Motor neuron (in vitro differentiated cells): ENCODE results near the gene DNAH7. TPM values are rescaled to one million over a fixed set of nuclear protein-coding genes. Genes with fewer than 3 reads are reported as not detected.
A peak's percentile ranks its signal among the peaks of the same experiment; 100 is the strongest.
"Not testable (repeated sequence)": the region's sequence is repeated elsewhere in the genome, so short reads cannot be mapped to it uniquely, and the experiment has no call there.

Experiments
- ATAC-seq, 8 experiments: fragments of 200-7000 bp; cut with Tn5 transposase; replicated peaks in 6 of 8; 2 replicates each; pipeline ENCODE4 v1.8.0; 2021; ENCODE audit warnings: mild to moderate bottlenecking in 8 of 8, moderate library complexity in 8 of 8
- H3K27ac ChIP-seq, 2 donors: fragments of 250-450 bp; sonication (Bioruptor Pico); 2 replicates each; pipeline ENCODE4 v1.9.0; 2021; ENCODE audit warnings: antibody characterized with exemption in 2 of 2, mild to moderate bottlenecking in 2 of 2, moderate library complexity in 1 of 2
- H3K4me1 ChIP-seq, 2 donors: fragments of 250-450 bp; sonication (Bioruptor Pico); replicated peaks in 1 of 2; 2 replicates each; pipeline ENCODE4 v1.6.1; 2021; ENCODE audit warnings: antibody characterized with exemption in 2 of 2, mild to moderate bottlenecking in 2 of 2, moderate library complexity in 1 of 2
- H3K4me3 ChIP-seq, 5 donors: fragments of 250-450 bp; sonication (Bioruptor Pico); 2 replicates each; pipeline ENCODE4 v1.9.0; 2021; ENCODE audit warnings: antibody characterized with exemption in 5 of 5, mild to moderate bottlenecking in 5 of 5, moderate library complexity in 4 of 5
- WGBS, 10 experiments: fragments of 450-650 bp; shearing (Covaris generic); methylation state at CpG; one replicate each; pipeline ENCODE4 v1.0.0; 2022; 5-methylcytosine and 5-hydroxymethylcytosine counted together
- in situ Hi-C, 9 experiments: fragments of 400-800 bp; cut with MboI; loops; one replicate each; pipeline ENCODE4 v1.15.0; 2021; ENCODE audit warnings: low sequenced_read_pairs in 9 of 9, low pct_unique_long_range_greater_than_20kb in 2 of 9; ENCODE audit not compliant: unreplicated experiment in 9 of 9
- total RNA-seq, 8 experiments: library from RNA; unstranded; fragments of 300-600 nt; gene quantifications; 2 replicates each; pipeline versions ENCODE4 v1.2.3 to v1.2.4, GENCODE V29; 2022

Gene DNAH7
- total RNA-seq, 8 experiments from 2014 or later: 0.36 to 15.3 (median 1.5) TPM

DNA sequence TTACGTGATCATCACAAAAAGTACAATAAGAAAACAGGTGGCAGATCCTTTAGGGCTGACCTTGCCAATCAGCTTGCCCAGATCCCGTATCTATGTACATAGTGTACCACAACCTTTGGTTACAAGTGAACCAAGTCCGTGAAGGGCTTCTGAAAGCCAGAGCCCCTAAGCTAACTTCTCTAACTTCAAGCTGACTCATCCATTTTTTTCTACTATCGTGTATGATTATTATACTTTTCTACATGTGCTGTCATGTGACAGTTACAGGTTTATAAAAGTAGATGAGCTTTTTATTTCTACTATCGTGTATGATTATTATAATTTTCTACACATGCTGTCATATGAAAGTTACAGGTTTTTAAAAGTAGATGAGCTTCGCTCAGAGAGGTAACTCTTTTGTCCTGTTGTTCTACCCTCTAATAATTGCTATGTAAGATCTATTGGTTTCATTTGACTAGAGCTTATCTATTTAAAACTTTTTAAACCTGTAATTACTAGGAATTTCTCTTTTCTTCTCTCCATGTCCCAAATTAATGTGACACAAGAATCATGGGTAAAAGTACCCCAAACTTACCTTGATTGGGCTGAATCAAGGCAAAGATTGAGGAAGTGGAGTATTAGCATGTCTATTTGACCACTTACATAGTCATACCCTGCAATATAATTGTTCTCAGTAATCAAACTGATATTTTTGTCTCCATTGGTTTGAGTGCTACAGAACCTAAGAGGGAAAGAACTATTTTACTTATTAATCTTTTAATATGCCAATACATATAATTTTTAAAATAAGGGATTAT lies 29.4 kb upstream of the DNAH7 start:
- no peak overlapping the region for H3K27ac ChIP-seq
- H3K4me1 ChIP-seq: peaks cover 5 to 10% of the 10 kb centered on the region in 2 donors
- H3K4me3 ChIP-seq: no peak overlapping the region
- WGBS, 10 experiments: 55 to 98% (median 85%) methylated on average over 2 to 6 of the region's 6 CpGs
- ATAC-seq: no peak
- in situ Hi-C loops: loop anchor here in 2 of 9 experiments (25.0 kb wide), 1 partner anchor 189 kb away; no protein-coding TSS in a partner anchor

DNA sequence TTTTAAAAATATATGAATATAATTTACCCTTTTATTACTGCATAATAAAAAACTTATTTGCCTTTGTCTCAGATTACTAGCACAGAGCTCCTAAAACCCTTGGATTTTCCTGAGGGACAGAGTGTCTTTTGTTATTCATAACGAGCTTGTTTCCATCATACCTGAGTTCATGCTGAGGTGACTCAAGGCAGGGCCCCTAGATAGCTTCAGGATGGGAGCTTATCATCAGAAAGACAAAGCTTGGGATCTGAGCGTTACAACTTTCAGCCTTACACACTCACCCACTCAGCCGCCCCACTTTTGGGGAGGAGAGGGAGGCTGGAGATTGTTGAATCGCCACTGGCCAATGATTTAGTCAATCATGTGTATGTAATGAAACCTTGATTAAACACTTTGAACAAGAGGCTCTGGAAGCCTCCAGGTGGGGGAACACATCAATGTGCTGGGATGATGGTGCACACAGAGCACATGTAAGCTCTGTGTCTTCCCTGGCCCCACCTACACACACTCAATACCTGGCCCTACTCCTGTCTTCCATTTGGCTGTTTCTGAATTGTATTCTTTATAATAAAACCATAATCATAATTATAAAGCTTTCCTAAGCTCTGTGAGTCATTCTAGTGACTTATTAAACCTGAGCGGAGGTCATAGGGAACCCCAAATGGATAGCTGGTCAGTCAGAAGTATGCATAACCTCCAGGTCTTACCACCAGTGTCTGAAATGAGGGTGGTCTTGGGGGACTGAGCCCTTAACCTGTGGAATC lies 28.5 kb upstream of the DNAH7 start:
- H3K4me1 ChIP-seq: peaks cover 5 to 10% of the 10 kb centered on the region in 2 donors
- WGBS, 10 experiments: 13 to 90% (median 51%) methylated on average over 1 to 5 of the region's 5 CpGs
- no peak for ATAC-seq
- H3K27ac ChIP-seq: no peak overlapping the region
- in situ Hi-C loops: loop anchor here in 2 of 9 experiments (25.0 kb wide), 1 partner anchor 190 kb away; no protein-coding TSS in a partner anchor
- no peak overlapping the region for H3K4me3 ChIP-seq

DNA sequence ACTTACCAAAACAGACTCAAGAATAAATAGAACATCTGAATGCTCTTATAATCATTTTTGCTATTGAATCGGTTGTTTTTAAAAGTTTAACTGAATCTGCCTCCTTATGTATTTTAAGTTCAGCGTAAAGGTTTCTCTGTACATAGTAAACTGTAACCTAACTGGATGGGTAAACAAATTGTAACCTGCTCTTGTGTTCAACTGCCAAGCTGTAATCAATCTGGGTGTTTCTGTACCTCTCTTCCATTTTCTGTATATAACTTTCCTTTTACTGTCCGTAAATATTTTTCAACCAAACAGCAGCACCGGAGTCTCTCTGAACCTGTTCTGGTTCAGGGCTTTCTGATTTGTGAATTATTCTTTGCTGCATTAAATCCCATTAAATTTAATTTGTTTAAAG lies 27.6 kb upstream of the DNAH7 start:
- no peak for ATAC-seq
- peaks cover 5 to 6% of the 10 kb centered on the region in 2 donors for H3K4me1 ChIP-seq
- WGBS, 10 experiments: 78 to 98% (median 87%) methylated on average over 2 to 4 of the region's 4 CpGs
- H3K4me3 ChIP-seq: no peak overlapping the region
- no peak overlapping the region for H3K27ac ChIP-seq
- in situ Hi-C loops: loop anchor here in 2 of 9 experiments (25.0 kb wide), 1 partner anchor 191 kb away; no protein-coding TSS in a partner anchor

DNA sequence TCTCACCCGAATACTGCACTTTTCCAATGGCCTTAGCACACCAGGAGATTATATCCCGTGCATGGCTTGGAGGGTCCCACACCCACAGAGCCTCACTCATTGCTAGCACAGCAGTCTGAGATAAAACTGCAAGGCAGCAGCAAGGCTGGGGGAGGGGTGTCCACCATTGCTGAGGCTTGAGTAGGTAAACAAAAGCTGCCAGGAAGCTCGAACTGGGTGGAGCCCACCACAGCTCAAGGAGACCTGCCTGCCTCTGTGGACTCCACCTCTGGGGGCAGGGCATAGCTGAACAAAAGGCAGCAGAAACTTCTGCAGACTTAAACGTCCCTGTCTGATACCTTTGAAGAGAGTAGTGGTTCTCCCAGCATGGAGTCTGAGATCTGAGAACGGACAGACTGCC lies 20.8 kb upstream of the DNAH7 start:
- WGBS, 10 experiments: 40 to 100% (median 92%) methylated on average over 1 to 2 of the region's 5 CpGs; no CpG with 5 or more reads in 7 of the 10 experiments
- not testable (repeated sequence) for H3K4me3 ChIP-seq, H3K4me1 ChIP-seq, ATAC-seq, H3K27ac ChIP-seq
- in situ Hi-C loops: loop anchor here in 2 of 9 experiments (25.0 kb wide), 1 partner anchor 198 kb away; no protein-coding TSS in a partner anchor

DNA sequence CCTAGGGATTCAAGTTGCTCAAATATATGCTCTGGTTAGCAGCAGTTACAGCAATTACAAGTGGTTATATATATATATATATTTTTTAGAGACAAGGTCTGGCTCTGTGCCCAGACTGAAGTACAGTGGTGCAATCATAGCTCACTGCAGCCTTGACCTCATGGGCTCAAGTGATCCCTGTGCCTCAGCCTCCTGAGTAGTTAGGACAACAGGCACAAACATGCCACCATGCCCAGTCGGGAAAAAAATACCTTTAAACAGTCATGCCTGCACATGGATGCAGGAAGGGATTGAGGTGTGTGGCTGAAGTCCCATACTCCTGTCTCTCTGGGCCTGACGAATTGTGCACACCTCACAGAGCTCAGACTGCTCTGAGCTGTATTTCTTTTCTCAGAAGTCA lies 19.6 kb upstream of the DNAH7 start:
- 43 to 93% (median 73%) methylated on average over 1 to 2 of the region's 2 CpGs; no CpG with 5 or more reads in 4 of the 10 experiments for WGBS, 10 experiments
- in situ Hi-C loops: loop anchor here in 2 of 9 experiments (25.0 kb wide), 1 partner anchor 199 kb away; no protein-coding TSS in a partner anchor
- Histone ChIP-seq H3K4me3 (no peak overlapping the region), H3K27ac (no peak overlapping the region), H3K4me1 (no peaks in the 10 kb centered on the region)
- ATAC-seq: no peak

DNA sequence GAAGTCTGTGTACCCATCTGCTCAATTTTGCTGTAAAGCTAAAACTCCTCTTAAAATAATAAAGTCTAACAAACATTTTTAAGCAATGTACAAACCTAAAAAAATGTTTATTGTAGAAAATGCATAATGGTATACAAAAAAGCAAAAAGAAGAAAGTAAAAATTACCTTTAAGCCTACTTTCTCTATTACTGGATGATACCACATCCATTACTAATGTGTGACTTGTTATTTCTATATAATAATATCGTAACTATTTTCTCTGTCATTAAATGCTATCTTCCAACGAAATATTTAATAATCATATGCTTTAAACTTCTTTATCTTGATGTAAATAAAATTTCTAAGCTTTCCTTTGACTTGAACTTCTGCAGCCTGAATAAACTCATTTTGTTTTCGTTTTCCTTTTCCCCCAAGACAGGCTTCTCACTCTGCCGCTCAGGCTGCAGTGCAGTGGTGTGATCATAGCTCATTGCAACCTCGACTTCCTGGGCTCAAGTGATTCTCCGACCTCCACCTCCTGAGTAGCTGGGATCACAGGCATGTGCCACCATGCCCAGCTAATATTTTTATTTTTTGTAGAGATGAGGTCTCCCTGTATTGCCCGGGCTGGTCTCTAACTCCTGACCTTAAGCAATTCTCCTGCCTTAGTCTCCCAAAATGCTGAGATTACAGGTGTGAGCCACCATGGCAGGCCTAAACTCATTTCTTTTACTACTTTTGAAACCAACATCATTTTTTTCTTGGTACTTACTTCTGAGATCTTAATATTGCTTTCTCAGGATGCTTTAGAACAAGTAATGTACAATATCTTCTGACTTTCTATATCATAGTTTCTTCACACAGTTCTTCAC lies 18.1 kb upstream of the DNAH7 start:
- Histone ChIP-seq H3K27ac (no peak overlapping the region), H3K4me3 (no peak overlapping the region), H3K4me1 (no peaks in the 10 kb centered on the region)
- no peak for ATAC-seq
- in situ Hi-C loops: loop anchor here in 2 of 9 experiments (25.0 kb wide), 1 partner anchor 201 kb away; no protein-coding TSS in a partner anchor
- WGBS, 10 experiments: 28 to 82% (median 68%) methylated on average over 2 to 7 of the region's 7 CpGs

DNA sequence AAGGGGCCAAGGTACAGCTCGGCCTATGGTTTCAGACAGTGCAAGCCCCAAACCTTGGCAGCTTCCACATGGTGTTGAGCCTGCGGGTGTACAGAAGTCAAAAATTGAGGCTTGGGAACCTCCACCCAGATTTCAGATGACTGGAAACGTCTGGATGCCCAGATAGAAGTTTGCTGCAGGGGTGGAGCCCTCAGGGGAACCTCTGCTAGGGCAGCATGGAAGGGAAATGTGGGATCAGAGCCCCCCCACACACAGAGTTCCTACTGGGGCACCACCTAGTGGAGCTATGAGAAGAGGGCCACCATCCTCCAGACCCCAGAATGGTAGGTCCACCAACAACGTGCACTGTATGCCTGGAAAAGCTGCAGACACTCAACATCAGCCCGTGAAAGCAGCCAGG lies 15.0 kb upstream of the DNAH7 start:
- Histone ChIP-seq H3K4me3 (no peak overlapping the region), H3K4me1 (no peaks in the 10 kb centered on the region), H3K27ac (no peak overlapping the region)
- no peak for ATAC-seq
- in situ Hi-C loops: loop anchor here in 2 of 9 experiments (25.0 kb wide), 1 partner anchor 204 kb away; no protein-coding TSS in a partner anchor
- WGBS, 10 experiments: 50 to 100% (median 79%) methylated on average over 1 to 3 of the region's 5 CpGs; no CpG with 5 or more reads in 6 of the 10 experiments

DNA sequence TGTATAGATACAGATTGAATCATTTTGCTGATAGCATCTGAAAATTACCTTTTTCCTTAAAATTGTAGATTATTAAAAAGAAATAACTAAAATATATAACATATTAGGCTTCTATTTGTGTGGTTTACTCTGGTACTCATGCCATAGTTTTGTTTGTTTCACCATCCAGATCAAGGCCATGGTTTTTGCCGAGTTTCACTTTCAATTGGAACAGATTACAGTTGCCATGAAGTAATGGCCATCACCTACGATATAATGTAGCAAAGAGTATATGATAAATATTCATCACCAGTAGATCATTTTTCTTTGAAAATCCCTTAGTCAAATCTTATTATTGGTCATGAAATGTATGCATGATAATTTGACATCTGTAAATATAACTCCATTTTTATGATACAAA lies 11.9 kb upstream of the DNAH7 start:
- in situ Hi-C loops: loop anchor here in 2 of 9 experiments (25.0 kb wide), 1 partner anchor 207 kb away; no protein-coding TSS in a partner anchor
- WGBS, 10 experiments: 50 to 100% (median 84%) methylated on average over 1 to 2 of the region's 2 CpGs; no CpG with 5 or more reads in 2 of the 10 experiments
- no peaks in the 10 kb centered on the region for H3K4me1 ChIP-seq
- H3K4me3 ChIP-seq: no peak overlapping the region
- H3K27ac ChIP-seq: no peak overlapping the region
- ATAC-seq: no peak

DNA sequence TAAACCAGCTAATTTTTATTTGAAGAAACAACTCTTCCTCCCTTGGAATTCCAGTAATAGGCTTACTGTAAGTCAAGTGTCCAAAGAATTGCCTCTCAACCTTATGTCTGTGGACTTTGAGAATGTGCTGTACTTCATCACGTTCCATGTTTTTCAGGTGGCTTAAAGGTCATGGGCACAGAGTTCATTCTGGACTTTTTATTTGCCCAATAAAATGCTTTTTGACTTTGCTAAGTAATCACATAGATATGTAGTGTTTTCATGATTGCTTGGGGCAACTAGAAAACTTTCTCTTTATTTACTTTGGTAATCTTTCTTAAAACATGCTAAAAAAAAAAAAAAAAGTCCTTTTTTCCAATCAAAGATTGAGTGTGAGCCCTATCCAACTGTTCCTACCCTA lies 10.4 kb upstream of the DNAH7 start:
- H3K27ac ChIP-seq: no peak overlapping the region
- no peak overlapping the region for H3K4me3 ChIP-seq
- H3K4me1 ChIP-seq: no peaks in the 10 kb centered on the region
- no peak for ATAC-seq
- WGBS, 10 experiments: 60 to 100% (median 100%) methylated on average over 1 of the region's 1 CpG; no CpG with 5 or more reads in 3 of the 10 experiments
- in situ Hi-C loops: loop anchor here in 3 of 9 experiments (10.0 to 25.0 kb wide), 2 partner anchors 196 to 208 kb away; no protein-coding TSS in a partner anchor

DNA sequence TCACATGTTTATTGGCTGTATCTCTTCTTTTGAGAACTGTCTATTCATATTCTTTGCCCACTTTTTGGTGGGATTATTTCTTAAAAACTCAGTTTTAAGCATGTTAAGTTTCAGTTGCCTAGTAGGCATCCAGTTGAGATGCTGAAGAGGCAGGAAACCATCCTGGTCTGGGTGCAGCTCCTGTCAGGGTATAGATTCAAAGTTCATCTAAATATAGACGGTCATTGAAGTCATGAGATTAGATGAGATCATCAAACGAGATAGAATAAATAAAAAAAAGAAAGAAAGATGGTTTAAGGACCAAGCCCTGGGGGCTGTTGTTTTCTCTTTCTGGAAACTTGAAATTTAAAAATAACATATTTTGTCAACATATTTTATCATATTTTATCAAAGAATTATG lies 9.2 kb upstream of the DNAH7 start:
- Histone ChIP-seq H3K4me3 (no peak overlapping the region), H3K4me1 (no peaks in the 10 kb centered on the region), H3K27ac (no peak overlapping the region)
- 0 to 100% (median 44%) methylated on average over 1 to 2 of the region's 2 CpGs; no CpG with 5 or more reads in 2 of the 10 experiments for WGBS, 10 experiments
- in situ Hi-C loops: loop anchor here in 3 of 9 experiments (10.0 to 25.0 kb wide), 2 partner anchors 197 to 209 kb away; no protein-coding TSS in a partner anchor
- peak; percentile 16 to 81 (median 44) for ATAC-seq

DNA sequence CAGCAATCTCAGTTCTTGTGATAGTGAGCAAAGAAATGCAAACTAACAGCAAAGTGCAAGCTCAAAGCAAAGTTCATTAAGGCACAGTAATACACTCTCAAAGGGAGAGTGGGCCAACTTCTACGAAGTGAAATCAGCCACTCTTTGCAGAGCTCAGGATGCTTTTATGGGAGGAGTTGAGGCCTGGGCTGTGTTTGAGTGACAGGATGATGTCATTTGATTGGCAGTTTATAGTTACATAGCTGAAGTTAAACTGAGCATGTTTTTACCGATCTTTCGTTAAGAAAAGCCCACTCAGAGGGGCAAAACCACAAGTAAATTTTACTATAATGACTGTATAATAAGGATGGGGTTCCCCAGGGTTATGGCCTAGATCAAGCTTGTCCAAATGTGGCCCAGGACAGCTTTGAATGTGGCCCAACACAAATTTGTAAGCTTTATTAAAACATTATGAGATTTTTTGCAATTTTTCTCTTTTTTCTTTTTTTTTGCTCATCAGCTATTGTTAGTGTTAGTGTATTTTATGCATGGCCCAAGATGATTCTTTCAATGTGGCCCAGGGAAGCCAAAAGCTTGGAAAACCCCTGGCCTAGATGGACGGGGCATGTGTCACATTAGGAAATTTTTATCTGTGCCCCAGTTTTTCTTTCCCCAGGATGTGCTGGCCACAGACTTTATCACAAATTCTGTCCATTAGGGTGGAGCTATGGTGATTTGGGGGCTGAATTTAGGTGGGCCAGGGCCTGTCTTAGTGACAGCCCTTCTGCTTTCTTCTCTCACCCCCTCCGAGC lies 8.3 kb upstream of the DNAH7 start:
- in situ Hi-C loops: loop anchor here in 3 of 9 experiments (10.0 to 25.0 kb wide), 2 partner anchors 198 to 210 kb away; no protein-coding TSS in a partner anchor
- Histone ChIP-seq H3K27ac (no peak overlapping the region), H3K4me3 (no peak overlapping the region), H3K4me1 (no peaks in the 10 kb centered on the region)
- no peak for ATAC-seq
- 26 to 86% (median 72%) methylated on average over 2 to 5 of the region's 5 CpGs; no CpG with 5 or more reads in 2 of the 10 experiments for WGBS, 10 experiments
